VCaP (cell line): ENCODE results near the gene ADAM15.

Source experiments
- H3K27ac ChIP-seq: fragments of 450-650 bp; 2 replicates; pipeline ENCODE4 v1.5.1; 2017
- CTCF ChIP-seq: fragments of 450-650 bp; conservative IDR thresholded peaks from 2 replicates; pipeline ENCODE4 v1.5.1; 2017; ENCODE audit warnings: mild to moderate bottlenecking, moderate library complexity

ADAM15 gene

GRCh38 chr1:155084722-155085503 lies 33.8 kb downstream of the ADAM15 start:
- peak overlapping the region; percentile 81 for H3K27ac ChIP-seq
- peak; percentile 90 for TF ChIP-seq CTCF

- TF ChIP-seq CTCF: no peak
- peak overlapping the region; percentile 81 for H3K27ac ChIP-seq
Observed at GRCh38 chr1:155085504-155086127, 34.5 kb downstream of the ADAM15 start.

GRCh38 chr1:155086128-155086741 lies 35.1 kb downstream of the ADAM15 start:
- H3K27ac ChIP-seq: peak overlapping the region; percentile 81
- peak; percentile 96 for TF ChIP-seq CTCF

GRCh38 chr1:155086856-155087535 lies 35.9 kb downstream of the ADAM15 start:
- no peak for TF ChIP-seq CTCF
- no peak overlapping the region for H3K27ac ChIP-seq

GRCh38 chr1:155091071-155092051 lies 40.2 kb downstream of the ADAM15 start:
- no peak overlapping the region for H3K27ac ChIP-seq
- peak; percentile 97 for TF ChIP-seq CTCF

GRCh38 chr1:155092131-155092530 lies 41.0 kb downstream of the ADAM15 start:
- no peak overlapping the region for H3K27ac ChIP-seq
- TF ChIP-seq CTCF: no peak
